Fibroblast of upper back skin (primary cell): ENCODE measurements around the gene DACT2.
A peak's percentile ranks its signal among the peaks of the same experiment; 100 is the strongest.
"Not testable (repeated sequence)": the region's sequence is repeated elsewhere in the genome, so short reads cannot be mapped to it uniquely, and the experiment has no call there.

Experiments
- DNase-seq: peaks from one replicate; pipeline ENCODE4 v3.0.0-alpha.2; 2013

Gene DACT2, protein sequence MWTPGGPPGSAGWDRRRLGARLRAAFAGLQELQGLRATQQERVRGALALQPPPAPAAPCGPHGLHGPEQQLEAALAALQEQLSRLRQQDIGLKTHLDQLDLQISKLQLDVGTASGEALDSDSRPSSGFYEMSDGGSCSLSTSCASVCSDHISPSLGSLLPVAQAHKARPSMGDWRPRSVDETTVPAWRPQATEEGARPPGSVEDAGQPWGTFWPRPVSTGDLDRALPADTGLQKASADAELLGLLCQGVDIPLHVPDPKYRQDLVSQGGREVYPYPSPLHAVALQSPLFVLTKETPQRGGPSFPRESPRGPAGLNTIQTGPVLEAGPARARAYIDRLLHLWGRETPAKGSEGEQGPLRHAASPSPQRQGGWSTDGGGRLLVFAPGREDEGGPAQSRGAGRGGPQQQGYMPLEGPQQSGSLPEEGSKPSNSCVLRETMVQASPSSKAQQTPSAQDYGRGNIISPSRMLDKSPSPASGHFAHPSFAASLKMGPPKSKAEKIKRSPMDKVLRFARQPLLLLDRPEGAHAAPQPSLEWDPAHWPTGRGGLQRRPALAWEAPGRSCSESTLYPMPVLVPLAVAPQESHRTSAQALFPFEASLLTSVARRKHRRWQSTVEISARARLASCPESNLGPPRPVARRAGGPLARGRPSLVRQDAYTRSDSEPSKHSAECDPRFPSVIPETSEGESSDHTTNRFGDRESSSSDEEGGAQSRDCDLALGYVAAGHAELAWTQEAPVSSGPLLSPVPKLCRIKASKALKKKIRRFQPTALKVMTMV

GRCh38 chr6:168319279-168320111 lies at the start of gene DACT2:
TSS of gene DACT2 (minus strand) at chr6:168319777. CDS start at chr6:168319633, 144 bp downstream.
- no peak for DNase-seq

DNA sequence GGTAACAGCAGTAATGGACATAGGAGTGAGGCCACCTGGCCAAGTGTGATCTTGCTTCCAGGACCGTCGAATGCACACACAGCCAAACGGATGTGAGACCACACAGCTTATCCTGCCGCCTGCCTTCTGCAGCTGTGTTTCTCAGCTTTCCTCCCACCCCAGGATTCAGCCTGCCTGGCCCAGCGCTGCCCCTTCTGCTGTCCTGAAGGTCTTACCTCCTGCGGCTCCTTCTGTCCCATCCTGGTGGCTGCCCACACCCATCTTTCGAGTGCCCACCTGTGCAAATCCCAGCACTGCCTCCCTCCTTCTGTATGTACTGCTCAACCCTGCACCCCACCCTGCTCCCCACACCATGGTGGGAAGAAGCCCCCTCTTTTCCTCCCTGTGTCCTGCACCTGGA lies 49.4 kb upstream of the DACT2 start:
- DNase-seq: no peak

DNA sequence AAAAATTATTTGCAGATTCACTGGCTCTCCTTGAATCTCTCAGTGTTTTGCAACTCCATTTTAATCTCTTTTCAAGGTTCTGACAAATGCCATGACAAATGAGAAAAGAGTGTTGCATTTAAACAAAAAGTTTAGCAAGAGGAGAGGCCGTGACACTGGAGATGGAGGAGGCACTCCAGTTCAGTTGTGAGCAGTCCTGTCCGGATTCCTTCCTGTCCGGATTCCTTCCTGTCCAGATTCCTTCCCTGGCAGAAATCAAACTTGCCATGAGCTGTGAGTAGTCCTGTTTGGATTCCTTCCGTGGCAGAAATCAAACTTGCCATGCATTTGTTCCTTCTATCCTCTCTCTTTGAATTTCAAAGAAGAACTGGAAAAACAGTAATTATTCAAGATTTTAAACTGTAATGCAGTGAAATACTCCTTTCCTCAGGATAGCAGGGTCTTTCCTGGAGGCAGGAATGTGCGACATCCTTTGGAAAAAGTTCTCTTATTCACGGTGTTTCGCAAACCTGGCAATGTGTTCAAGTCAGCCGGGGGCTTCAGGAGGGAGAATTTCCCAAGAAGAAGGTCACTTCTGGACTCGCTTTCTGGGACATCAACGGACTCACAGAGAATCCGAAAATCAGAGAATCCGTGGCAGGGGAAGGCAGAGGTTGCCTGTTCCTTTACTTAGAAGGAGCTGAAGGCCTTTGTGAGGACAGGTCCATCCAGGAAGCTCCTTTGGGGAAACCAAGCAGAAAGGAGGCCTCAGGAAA lies 48.7 kb upstream of the DACT2 start:
- peak; percentile 37 for DNase-seq

DNA sequence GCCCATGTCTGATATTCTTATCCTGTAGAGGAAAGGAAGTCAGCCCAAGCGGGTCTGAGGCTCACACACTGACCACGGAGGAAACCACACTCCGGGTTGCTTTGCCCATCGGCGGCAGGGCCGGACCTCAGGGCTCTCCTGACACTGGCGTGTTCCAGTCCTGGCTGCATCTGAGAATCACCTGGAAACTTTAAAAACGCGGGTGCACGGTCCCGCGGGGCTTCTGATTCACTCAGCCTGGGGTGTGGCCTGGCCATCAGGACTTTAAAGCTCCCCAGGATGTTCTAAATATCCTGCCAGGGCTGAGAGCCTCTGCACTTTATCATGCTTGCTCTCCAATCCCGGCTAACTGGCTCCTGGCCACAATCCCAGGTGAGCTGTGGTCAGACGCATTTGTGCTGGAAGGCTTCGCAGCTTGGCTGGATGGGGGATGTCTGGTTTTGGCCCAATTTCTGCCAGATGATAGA lies 47.7 kb upstream of the DACT2 start:
- DNase-seq: peak; percentile 55

- DNase-seq: no peak
Observed at GRCh38 chr6:168366473-168366872, 46.9 kb upstream of the DACT2 start.

GRCh38 chr6:168365422-168366165 lies 46.0 kb upstream of the DACT2 start:
- DNase-seq: no peak

DNA sequence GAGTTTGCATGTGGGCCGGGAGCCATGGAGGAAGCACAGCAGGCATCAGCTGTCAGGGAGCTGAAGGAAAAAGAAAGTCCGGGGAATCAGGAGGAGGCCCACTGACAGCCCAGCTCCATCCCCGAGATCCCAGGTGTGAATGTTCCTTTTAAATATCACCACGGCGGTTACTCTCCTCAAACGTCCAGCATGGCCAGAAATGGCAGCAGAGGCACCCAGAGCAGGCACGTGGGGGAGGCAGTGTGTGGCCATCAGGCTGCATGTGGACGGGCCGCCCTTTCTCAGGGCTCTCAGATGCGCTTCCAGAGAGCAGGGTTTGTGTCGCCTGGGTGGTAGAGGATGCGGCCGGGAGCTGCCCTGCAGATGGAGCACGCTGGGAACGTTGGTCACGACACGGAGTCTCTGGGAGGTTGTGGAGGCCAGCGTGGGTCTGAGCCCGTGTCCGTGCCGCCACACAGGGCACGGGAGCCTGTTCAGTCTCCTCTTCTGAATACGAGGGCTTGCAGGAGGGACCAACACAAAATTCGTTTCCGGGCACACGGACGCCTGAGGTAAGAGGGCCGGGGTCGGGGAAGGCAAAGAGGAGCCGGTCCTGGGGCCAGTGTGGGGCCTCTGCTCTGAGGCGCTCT lies 45.3 kb upstream of the DACT2 start:
- DNase-seq: no peak

DNA sequence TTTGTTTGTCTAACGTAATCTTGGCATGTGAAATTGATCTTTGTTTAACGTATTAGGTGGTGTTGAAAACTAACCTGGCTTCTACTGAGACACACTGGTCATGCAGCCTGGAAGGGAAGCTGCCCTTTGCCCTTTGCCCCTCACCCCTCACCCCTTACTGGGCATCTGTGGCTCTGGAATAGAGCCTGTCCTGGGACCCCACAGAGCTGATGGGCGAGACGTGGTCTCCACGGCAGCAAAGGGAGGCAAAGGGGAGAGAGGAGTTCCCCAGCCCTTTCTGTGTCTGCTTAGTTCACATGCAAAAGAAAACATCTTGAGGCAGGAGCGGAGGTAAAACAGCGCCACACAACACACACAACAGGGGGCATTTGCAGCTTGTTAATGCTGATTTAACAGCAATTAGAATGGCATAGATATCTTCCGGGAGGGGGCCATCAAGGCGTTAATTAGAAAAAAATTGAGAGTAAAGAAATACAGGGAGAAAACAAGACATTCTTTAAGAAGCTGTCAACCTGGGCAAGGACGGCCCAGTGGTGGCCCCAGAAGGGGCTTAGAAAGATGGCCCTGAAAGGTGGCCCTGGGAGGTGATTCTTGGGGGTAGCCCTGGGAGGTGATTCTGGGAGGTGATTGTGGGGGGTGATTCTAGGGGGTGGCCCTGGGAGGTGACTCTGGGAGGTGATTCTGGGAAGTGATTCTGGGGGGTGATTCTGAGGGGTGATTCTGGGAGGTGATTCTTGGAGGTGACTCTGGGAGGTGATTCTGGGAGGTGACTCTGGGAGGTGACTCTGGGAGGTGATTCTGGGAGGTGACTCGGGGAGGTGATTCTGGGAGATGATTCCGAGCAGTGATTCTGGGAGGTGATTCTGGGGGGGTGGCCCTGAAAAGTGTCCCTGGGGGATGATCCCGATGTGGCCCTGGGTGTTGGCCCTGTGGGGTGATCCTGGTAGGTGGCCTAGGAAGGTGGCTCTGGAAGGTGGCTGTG lies 44.5 kb upstream of the DACT2 start:
- no peak for DNase-seq

- no peak for DNase-seq
Observed at GRCh38 chr6:168363302-168363701, 43.7 kb upstream of the DACT2 start.

DNA sequence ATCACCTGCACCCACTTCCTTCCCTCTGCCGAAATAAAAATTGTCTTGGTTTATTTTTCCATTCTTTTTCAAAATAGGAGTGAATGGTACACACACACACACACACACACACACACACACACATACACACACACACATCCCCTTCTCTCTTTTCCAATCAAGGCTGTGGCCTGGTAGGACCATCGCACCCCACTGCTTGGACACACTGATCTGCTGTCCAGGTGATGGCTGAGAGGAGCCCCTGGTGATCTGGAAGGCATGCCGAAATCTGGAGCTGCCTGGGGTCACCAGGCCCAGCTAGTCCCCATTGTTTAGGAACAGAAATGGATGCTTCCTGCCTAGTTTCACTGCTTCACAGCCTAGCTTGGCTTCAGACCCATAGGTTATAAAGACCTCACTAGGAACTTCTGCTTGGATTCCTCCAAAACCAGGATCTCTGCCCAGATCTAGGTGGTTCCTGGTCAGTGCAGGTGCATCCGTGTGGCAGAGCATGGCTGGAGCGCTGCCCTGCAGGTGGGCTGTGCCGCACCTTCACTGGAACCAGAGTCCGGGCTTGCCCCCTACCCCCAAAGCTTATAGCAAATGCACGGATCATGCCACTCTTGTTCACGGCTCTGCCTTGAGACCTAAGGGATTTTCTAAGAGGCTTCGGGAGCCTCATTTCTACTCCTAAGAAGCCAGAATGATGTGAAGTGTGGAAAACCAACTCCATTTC lies 42.9 kb upstream of the DACT2 start:
- no peak for DNase-seq

GRCh38 chr6:168361766-168362165 lies 42.2 kb upstream of the DACT2 start:
- no peak for DNase-seq

DNA sequence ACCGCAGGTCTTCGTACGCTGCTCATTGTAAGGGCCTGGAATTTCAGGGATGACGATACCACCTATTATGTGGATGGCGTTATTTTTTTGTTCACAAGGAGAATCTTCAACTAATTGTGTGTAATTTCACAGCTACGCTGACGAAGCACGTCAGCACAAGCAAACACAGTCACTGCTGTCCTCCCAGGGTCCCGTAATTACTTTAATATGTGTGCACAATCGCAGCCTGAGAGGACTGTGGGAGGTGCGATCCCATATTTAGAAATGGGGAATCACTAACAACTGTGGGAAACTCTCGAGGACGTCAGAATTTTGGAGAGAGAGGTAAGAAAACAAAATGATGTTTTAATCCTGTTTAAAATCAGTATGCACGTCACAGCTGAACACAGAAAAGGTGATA lies 40.2 kb upstream of the DACT2 start:
- DNase-seq: no peak

DNA sequence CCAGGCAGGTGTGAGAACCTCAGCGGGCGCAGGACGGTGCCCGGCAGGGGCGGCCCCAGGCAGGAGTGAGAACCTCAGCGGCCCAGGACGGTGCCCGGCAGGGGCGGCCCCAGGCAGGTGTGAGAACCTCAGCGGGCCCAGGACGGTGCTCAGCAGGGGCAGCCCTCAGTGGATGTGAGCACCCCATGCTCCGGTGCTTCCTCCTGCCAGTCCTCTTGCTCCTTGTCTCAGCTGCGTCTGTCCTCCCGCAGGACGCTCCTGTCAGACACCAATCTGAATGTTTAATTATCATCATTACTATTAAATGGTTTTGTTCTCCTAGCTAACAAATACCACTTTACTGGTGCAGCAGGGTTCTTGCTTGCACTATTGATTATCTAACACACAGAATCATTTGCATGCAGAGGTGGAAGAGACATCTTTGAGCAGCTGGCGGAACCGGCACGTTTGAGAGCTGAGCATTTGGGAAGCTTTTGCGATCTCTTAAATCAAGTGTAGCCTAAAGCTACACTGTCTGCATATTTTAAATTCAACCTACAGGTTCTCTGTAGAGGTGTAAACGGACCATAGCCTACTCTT lies 39.4 kb upstream of the DACT2 start:
- DNase-seq: no peak

DNA sequence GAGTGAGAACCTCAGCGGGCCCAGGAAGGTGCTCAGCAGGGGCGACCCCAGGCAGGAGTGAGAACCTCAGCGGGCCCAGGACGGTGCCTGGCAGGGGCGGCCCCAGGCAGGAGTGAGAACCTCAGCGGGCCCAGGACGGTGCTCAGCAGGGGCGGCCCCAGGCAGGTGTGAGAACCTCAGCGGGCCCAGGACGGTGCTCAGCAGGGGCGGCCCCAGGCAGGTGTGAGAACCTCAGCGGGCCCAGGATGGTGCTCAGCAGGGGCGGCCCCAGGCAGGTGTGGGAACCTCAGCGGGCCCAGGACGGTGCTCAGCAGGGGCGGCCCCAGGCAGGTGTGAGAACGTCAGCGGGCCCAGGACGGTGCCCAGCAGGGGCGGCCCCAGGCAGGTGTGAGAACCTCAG lies 37.3 kb upstream of the DACT2 start:
- not testable (repeated sequence) for DNase-seq

- DNase-seq: peak; percentile 7
Observed at GRCh38 chr6:168355716-168356522, 36.3 kb upstream of the DACT2 start.

- DNase-seq: no peak
Observed at GRCh38 chr6:168354338-168354737, 34.8 kb upstream of the DACT2 start.

DNA sequence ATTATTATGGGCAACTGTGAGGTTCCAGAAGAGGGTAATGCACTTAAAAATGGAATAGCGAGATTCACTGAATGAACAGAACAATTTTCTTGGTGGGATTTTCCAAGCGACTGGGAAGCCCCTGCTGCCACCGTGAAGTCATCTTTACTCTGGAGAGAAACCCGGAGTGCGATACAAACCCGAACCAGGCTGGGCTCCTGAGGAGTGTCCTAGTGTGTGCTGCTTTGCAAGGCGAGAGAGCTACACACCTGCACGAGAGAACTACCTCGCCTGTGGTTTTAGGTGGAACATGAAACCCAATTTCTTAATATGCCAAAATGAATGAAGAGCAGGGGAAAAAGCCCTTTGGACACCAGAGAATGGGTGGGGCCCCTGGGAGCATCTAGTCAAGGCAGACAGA lies 33.5 kb upstream of the DACT2 start:
- DNase-seq: no peak

DNA sequence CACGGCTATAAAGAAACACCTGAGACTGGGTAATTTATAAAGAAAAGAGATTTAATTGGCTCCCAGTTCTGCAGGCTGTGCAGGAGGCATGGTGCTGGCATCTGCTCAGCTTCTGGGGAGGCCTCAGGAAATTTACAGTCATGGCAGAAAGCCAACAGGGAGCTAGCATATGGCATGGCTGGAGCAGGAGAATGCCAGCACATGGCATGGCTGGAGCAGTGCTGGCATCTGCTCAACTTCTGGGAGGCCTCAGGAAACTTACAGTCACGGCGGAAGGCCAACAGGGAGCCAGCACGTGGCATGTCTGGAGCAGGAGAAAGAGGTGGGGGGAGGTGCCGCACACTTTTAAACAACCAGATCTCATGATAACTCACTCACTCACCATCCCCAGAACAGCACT lies 32.5 kb upstream of the DACT2 start:
- no peak for DNase-seq
